Activated CD4-positive, alpha-beta T cell treated with anti-CD3 and anti-CD28 coated beads, Interleukin-2, Interleukin-4, amounts not matched to agents 100 ng/mL and 50 ng/mL, durations not matched to agents 16 hours and 8 hours (primary cell): Measurements from ENCODE around the gene TFEB.

Experiments
- DNase-seq: peaks from one replicate; pipeline ENCODE4 v3.0.0-alpha.2; 2020; ENCODE audit warnings: low spot score

The TFEB gene

GRCh38 chr6:41638002-41638934, 97.1 kb downstream of the TFEB start, which contains the start of gene MDFI:
Gene MDFI (plus strand): TSS chr6:41638468. CDS start chr6:41638750, 282 bp downstream.
- no peak for DNase-seq

- DNase-seq, result no peak
Measured at GRCh38 chr6:41637194-41638001, 98.0 kb downstream of the TFEB start.

GRCh38 chr6:41636833-41637193, 98.6 kb downstream of the TFEB start:
- no peak for DNase-seq

- no peak for DNase-seq
Measured at GRCh38 chr6:41635365-41635764, 100.0 kb downstream of the TFEB start.

- DNase-seq, result no peak
Measured at GRCh38 chr6:41634657-41635056, 100.8 kb downstream of the TFEB start.
